Mesenchymal stem cell (in vitro differentiated cells and primary cell): ENCODE results near the gene KCNN4.

Experiments
- DNase-seq: peaks from one replicate; pipeline ENCODE4 v3.0.0-alpha.2; 2013
- H2AFZ ChIP-seq: one replicate; pipeline ENCODE4 v1.6.1; 2013; ENCODE audit warnings: low read depth, mild to moderate bottlenecking, control low read depth, inconsistent platforms, low read length, moderate library complexity
- H2AK5ac ChIP-seq: 2 replicates; pipeline ENCODE4 v1.6.1; 2013; ENCODE audit warnings: low read length, moderate library complexity, mild to moderate bottlenecking, inconsistent platforms; ENCODE audit not compliant: severe bottlenecking
- H2BK120ac ChIP-seq: one replicate; pipeline ENCODE4 v1.6.1; 2013; ENCODE audit warnings: low read depth, mild to moderate bottlenecking, inconsistent platforms, low read length, moderate library complexity
- H2BK12ac ChIP-seq, 2 experiments: one replicate each; pipeline ENCODE4 v1.6.1; 2013; ENCODE audit warnings: inconsistent platforms in 2 of 2, low read length in 2 of 2, mild to moderate bottlenecking in 2 of 2, moderate library complexity in 2 of 2, control low read depth in 1 of 2
- H2BK15ac ChIP-seq: one replicate; pipeline ENCODE4 v1.6.1; 2013; ENCODE audit warnings: mild to moderate bottlenecking, low read depth, inconsistent platforms; ENCODE audit not compliant: poor library complexity, severe bottlenecking
- H2BK5ac ChIP-seq: 2 replicates; pipeline ENCODE4 v1.6.1; 2013; ENCODE audit warnings: low read depth, mild to moderate bottlenecking, low read length, control low read depth, inconsistent platforms; ENCODE audit not compliant: poor library complexity, severe bottlenecking
- H3K14ac ChIP-seq, 2 experiments: one replicate each; pipeline ENCODE4 v1.6.1; 2013; ENCODE audit warnings: inconsistent platforms in 2 of 2, low read length in 2 of 2, control low read depth in 1 of 2, mild to moderate bottlenecking in 1 of 2, moderate library complexity in 1 of 2
- H3K18ac ChIP-seq, 2 experiments: one replicate each; pipeline ENCODE4 v1.6.1; 2013; ENCODE audit warnings: inconsistent platforms in 2 of 2, low read length in 2 of 2, control low read depth in 1 of 2, low read depth in 1 of 2, mild to moderate bottlenecking in 1 of 2
- H3K23ac ChIP-seq, 2 experiments: one replicate each; pipeline ENCODE4 v1.6.1; 2013; ENCODE audit warnings: inconsistent platforms in 2 of 2, low read length in 2 of 2, mild to moderate bottlenecking in 2 of 2, moderate library complexity in 2 of 2, control low read depth in 1 of 2
- H3K27ac ChIP-seq: 2 replicates; pipeline ENCODE4 v1.5.1; 2013; ENCODE audit warnings: mild to moderate bottlenecking, moderate library complexity, low read length, control low read depth, inconsistent platforms; ENCODE audit not compliant: poor library complexity, severe bottlenecking
- H3K27me3 ChIP-seq, 2 experiments: 2 replicates each; pipeline versions ENCODE4 v1.6.1 to v1.7.0; 2013; ENCODE audit warnings: low read length in 2 of 2, mild to moderate bottlenecking in 2 of 2, moderate library complexity in 2 of 2, control low read depth in 1 of 2, inconsistent platforms in 1 of 2; ENCODE audit not compliant: control insufficient read depth in 1 of 2, insufficient read depth in 1 of 2
- H3K36me3 ChIP-seq, 2 experiments: 2 replicates each; pipeline versions ENCODE4 v1.6.1 to v1.7.0; 2013; ENCODE audit warnings: low read length in 2 of 2, control low read depth in 1 of 2, inconsistent platforms in 1 of 2, low read depth in 1 of 2, mild to moderate bottlenecking in 1 of 2; ENCODE audit not compliant: insufficient read depth in 2 of 2, control insufficient read depth in 1 of 2
- H3K4ac ChIP-seq, 2 experiments: one replicate each; pipeline ENCODE4 v1.6.1; 2013; ENCODE audit warnings: inconsistent platforms in 2 of 2, low read length in 2 of 2, mild to moderate bottlenecking in 2 of 2, moderate library complexity in 2 of 2, control low read depth in 1 of 2, low read depth in 1 of 2
- H3K4me1 ChIP-seq: 2 replicates; pipeline ENCODE4 v1.6.1; 2013; ENCODE audit warnings: low read depth, low read length, control low read depth; ENCODE audit not compliant: control insufficient read depth, insufficient read depth
- H3K4me2 ChIP-seq: 2 replicates; pipeline ENCODE4 v1.6.1; 2013; ENCODE audit warnings: low read length, mild to moderate bottlenecking, inconsistent platforms; ENCODE audit not compliant: poor library complexity, severe bottlenecking
- H3K4me3 ChIP-seq, 2 experiments: 2 replicates each; pipeline versions ENCODE4 v1.5.1 to v1.7.0; 2013; ENCODE audit warnings: low read length in 2 of 2, mild to moderate bottlenecking in 2 of 2, control low read depth in 1 of 2, low read depth in 1 of 2; ENCODE audit not compliant: insufficient read depth in 1 of 2
- H3K79me1 ChIP-seq: replicated peaks from 2 replicates; pipeline ENCODE4 v1.6.1; 2013; ENCODE audit warnings: mild to moderate bottlenecking, control low read depth, low read length, inconsistent platforms; ENCODE audit not compliant: poor library complexity, severe bottlenecking
- H3K9ac ChIP-seq: 2 replicates; pipeline ENCODE4 v1.7.0; 2013; ENCODE audit warnings: mild to moderate bottlenecking, low read length, moderate library complexity
- H3K9me3 ChIP-seq: 2 replicates; pipeline ENCODE4 v1.7.0; 2013; ENCODE audit warnings: mild to moderate bottlenecking, low read length; ENCODE audit not compliant: control insufficient read depth
- H4K8ac ChIP-seq: one replicate; pipeline ENCODE4 v1.6.1; 2013; ENCODE audit warnings: inconsistent platforms, mild to moderate bottlenecking, low read length, moderate library complexity
- H4K91ac ChIP-seq: one replicate; pipeline ENCODE4 v1.6.1; 2013; ENCODE audit warnings: mild to moderate bottlenecking, low read length, inconsistent platforms
- WGBS: methylation state at CpG from one replicate; pipeline ENCODE4 v1.1.7; 2013; ENCODE audit warnings: mixed read lengths; 5-methylcytosine and 5-hydroxymethylcytosine counted together

KCNN4 gene

DNA sequence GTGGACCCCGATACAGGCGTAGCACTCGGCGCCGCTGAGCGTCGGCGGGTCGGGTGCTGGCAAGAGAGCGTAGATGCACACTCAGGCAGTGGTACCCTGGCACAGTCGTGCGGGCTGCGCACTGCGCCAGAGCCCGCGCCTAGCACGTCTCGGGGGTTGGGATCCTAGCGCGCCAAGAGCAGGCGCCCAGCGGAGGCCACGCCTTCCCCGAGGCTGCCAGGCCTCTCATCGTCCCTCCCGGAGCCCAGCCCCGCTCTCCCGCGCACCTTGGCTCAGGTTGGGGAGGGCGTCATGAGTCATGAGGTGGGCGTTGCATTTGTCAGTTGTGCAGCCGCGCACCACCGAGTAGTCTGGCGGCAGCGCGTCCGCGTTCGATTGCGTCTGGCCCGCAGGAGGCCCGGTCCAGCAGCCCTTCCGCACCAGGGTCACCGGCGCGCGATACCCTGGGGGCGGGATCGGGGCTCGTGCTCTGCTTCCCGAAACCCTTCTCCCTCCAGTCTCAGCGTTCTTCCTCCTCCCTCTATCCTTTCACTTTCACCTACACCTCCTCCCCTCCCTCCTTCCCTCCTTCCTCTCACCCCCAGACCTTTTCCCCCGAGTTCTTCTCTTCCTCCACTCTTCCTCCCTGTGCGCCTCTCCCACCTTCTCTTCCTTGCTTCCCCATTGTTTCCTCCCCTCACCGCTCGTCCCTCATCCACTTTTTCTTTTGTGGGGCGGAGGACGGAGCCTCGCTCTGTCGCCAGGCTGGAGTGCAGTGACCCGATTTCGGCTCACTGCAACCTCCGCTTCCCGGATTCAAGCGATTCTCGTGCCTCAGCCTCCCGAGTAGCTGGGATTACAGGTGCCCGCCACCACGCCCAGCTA is 18.0 kb upstream of the KCNN4 start:
- H2AFZ ChIP-seq = peak overlapping the region; percentile 73
- 8% methylated on average over 70 of the region's 70 CpGs for WGBS
- no peak overlapping the region for H2AK5ac ChIP-seq

DNA sequence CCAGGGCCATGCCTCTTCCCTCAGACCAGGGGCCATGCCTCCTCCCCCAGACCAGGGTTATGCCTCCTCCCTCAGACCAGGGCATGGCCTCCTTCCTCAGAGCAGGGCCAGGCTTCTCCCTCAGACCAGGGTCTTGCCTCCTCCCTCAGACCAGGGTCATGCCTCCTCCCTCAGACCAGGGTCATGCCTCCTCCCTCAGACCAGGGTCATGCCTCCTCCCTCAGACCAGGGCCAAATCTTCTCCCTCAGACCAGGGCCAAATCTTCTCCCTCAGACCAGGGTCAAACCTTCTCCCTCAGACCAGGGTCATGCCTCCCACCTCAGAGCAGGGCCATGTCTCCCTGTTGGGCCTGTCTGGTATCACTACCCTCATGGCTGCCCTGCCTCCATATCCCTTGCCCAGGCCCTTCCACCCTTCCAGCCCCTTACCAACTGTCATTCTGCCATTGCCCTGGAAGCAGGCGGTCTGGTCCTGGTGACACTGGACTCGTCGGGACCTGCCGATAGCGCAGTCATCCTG is 17.3 kb upstream of the KCNN4 start:
- H3K9ac ChIP-seq = peak overlapping the region; percentile 50
- H3K4me1 ChIP-seq = peaks cover 10% of the 10 kb centered on the region
- WGBS = 34% methylated on average over 5 of the region's 5 CpGs
- H4K91ac ChIP-seq = no peak overlapping the region
- H2BK12ac ChIP-seq = no peak overlapping the region
- no peak overlapping the region for H3K23ac ChIP-seq
- H3K36me3 ChIP-seq = no peaks in the 10 kb centered on the region
- H2BK15ac ChIP-seq = no peak overlapping the region
- H2BK120ac ChIP-seq = no peak overlapping the region
- H3K18ac ChIP-seq = peak overlapping the region in 1 of 2 experiments; percentile 49
- H2BK5ac ChIP-seq = no peak overlapping the region
- H3K9me3 ChIP-seq = peaks cover 19% of the 10 kb centered on the region
- DNase-seq = no peak
- peak overlapping the region; percentile 73 for H2AFZ ChIP-seq
- H3K27me3 ChIP-seq = peaks cover 30 to 54% of the 10 kb centered on the region in 2 experiments
- no peak overlapping the region for H4K8ac ChIP-seq
- H3K4me2 ChIP-seq = peak overlapping the region; percentile 95
- H3K27ac ChIP-seq = no peak overlapping the region
- no peak overlapping the region for H2AK5ac ChIP-seq
- H3K14ac ChIP-seq = no peak overlapping the region
- no peaks in the 10 kb centered on the region for H3K79me1 ChIP-seq
- peak overlapping the region; percentile 52 to 83 for H3K4me3 ChIP-seq
- no peak overlapping the region for H3K4ac ChIP-seq

More for the DNA sequence above, 18.0 kb upstream of the KCNN4 start:
- H3K79me1 ChIP-seq = no peaks in the 10 kb centered on the region
- no peak overlapping the region for H3K23ac ChIP-seq
- H3K36me3 ChIP-seq = no peaks in the 10 kb centered on the region
- H3K9me3 ChIP-seq = peaks cover 19% of the 10 kb centered on the region
- H4K8ac ChIP-seq = peak overlapping the region; percentile 62
- H3K9ac ChIP-seq = peak overlapping the region; percentile 50
- no peak overlapping the region for H3K14ac ChIP-seq
- no peak overlapping the region for H2BK12ac ChIP-seq
- H3K27ac ChIP-seq = no peak overlapping the region
- peak overlapping the region in 1 of 2 experiments; percentile 49 for H3K18ac ChIP-seq
- H3K4me3 ChIP-seq = peak overlapping the region; percentile 52 to 83
- no peak for DNase-seq
- H4K91ac ChIP-seq = no peak overlapping the region
- no peak overlapping the region for H2BK15ac ChIP-seq
- no peak overlapping the region for H2BK120ac ChIP-seq
- no peak overlapping the region for H2BK5ac ChIP-seq
- H3K27me3 ChIP-seq = peaks cover 26 to 49% of the 10 kb centered on the region in 2 experiments
- H3K4me2 ChIP-seq = peak overlapping the region; percentile 95
- no peak overlapping the region for H3K4ac ChIP-seq
- H3K4me1 ChIP-seq = peaks cover 10% of the 10 kb centered on the region

DNA sequence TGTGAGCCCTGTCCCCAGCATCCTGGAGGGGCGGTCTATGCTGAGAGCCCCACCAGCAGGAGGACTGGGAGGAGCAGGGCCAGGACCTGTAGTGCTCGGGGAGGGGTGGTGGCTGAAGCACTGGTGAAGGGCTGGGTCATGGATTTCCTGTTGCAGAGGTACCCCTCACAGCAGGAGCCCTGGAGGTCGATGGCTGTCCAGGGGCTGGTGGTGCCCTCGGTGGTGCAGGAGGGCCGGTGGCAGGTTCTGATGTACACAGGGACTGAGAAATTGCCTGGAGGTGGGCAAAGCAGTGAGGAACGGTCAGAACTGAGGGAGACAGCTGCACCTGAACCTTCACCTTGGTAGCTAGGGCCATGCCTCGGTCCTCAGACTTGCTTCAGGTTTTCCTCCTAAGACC is 16.8 kb upstream of the KCNN4 start:
- Histone ChIP-seq H3K79me1 (no peaks in the 10 kb centered on the region), H3K18ac (no peak overlapping the region), H4K8ac (no peak overlapping the region), H2AK5ac (no peak overlapping the region), H2BK120ac (no peak overlapping the region), H3K4me2 (no peak overlapping the region), H4K91ac (peak overlapping the region; percentile 12), H2BK5ac (no peak overlapping the region), H3K4me1 (peaks cover 10% of the 10 kb centered on the region), H2BK12ac (no peak overlapping the region), H3K4ac (no peak overlapping the region), H3K9ac (no peak overlapping the region), H3K14ac (no peak overlapping the region), H2AFZ (no peak overlapping the region), H3K36me3 (no peaks in the 10 kb centered on the region), H3K27me3 (peaks cover 32 to 55% of the 10 kb centered on the region in 2 experiments), H2BK15ac (no peak overlapping the region), H3K9me3 (peaks cover 19% of the 10 kb centered on the region), H3K23ac (no peak overlapping the region), H3K4me3 (no peak overlapping the region), H3K27ac (no peak overlapping the region)
- WGBS = 76% methylated on average over 7 of the region's 7 CpGs
- DNase-seq = no peak

DNA sequence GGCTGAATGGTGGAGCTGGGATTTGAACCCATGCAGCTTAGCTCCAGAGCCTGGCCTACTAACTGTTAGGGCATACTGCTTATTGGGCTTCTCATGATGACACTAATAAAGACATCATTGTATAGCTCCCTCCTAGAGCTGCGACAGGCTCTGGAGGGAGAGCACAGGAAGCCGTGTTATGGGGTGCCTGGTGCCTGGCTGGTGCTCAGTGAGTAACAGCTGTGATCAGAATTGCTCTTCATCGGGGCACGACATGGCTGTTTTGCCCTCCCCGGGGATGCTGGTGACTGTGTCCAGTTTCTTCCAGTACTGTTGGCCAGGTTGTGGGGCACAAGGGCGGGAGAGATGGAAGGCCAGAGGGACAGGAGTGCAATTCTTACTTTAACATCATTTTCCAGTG is 16.3 kb upstream of the KCNN4 start:
- H3K4ac ChIP-seq = no peak overlapping the region
- no peaks in the 10 kb centered on the region for H3K36me3 ChIP-seq
- H2BK120ac ChIP-seq = no peak overlapping the region
- no peak overlapping the region for H3K9ac ChIP-seq
- H3K4me1 ChIP-seq = peaks cover 10% of the 10 kb centered on the region
- H2AFZ ChIP-seq = no peak overlapping the region
- no peaks in the 10 kb centered on the region for H3K79me1 ChIP-seq
- H3K14ac ChIP-seq = no peak overlapping the region
- peaks cover 32 to 57% of the 10 kb centered on the region in 2 experiments for H3K27me3 ChIP-seq
- no peak overlapping the region for H2BK15ac ChIP-seq
- H3K4me3 ChIP-seq = no peak overlapping the region
- H4K8ac ChIP-seq = no peak overlapping the region
- H2BK12ac ChIP-seq = no peak overlapping the region
- H2AK5ac ChIP-seq = no peak overlapping the region
- no peak overlapping the region for H3K4me2 ChIP-seq
- H4K91ac ChIP-seq = no peak overlapping the region
- H3K27ac ChIP-seq = no peak overlapping the region
- no peak overlapping the region for H2BK5ac ChIP-seq
- H3K18ac ChIP-seq = no peak overlapping the region
- peaks cover 19% of the 10 kb centered on the region for H3K9me3 ChIP-seq
- no peak for DNase-seq
- no peak overlapping the region for H3K23ac ChIP-seq
- 44% methylated on average over 5 of the region's 6 CpGs for WGBS
